Measurements from ENCODE around the gene NOTCH3. TPM values are rescaled to one million over a fixed set of nuclear protein-coding genes. Genes with fewer than 3 reads are reported as not detected.

NOTCH3 gene
- total RNA-seq, 1 experiment from 2014 or later = 0.97 TPM

DNA sequence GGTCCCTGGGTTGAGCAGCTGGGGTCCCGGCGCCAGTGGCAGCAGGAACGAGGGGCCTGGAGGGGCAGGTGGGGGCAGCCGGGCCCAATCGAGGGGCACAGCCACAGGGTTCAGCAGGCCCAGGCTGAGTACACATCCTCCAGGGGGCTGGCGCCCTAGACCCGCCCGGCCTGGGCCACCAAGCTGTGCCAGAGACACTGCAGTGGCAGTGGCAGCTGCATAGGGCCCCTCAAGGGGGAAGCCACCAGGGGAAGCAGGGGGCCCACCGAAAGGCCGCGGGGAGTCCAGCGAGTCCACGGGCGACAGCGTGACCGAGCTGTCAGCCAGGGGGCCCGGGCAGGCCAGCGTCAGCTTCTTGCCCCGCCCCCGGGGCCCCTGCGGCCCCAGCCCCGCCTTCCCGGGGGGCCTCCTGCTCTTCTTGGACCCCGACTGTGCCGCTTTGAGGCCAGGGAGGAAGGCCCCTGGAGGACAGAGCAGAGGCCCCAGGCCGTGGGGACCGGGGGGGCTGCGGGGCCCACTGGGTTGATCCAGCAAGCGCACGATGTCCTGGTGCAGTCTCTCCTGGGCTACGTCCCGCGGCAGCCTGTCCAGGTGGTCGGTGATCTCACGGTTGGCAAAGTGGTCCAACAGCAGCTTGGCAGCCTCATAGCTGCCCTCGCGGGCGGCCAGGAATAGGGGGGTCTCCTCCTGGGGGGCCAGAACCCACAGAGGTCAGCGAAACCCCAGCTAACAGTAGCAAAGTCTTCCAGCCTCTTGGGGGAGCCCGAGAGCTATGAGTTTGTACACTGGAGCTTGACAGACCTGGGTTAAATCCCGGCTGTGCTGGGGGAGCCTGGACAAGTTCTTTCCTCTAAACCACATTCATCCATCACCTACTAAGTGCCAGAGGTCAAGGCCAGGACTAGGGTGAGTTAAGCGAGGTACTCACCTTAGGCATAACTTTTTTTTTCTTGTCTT lies 39.5 kb downstream of the NOTCH3 start:
- DNase-seq (ENCODE audit: low read depth) = peak; percentile 60

DNA sequence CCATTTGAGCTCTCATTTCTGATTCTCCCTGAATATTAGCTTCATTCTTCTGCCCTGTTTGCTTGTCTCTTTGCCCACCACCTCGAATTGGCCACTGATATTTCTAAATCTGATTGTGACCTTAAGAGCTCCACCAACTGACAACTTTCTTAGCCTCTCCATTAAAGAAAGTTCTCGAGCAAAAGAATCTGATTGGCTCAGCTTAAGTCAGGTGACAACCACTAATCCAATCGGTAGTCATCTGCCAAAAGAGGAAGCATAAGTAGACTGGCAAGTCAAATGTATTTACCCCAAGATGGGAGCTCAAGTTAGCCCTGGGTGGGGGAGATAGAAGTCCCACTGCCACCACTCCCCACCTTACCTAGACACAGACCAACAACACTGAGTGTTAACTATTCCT lies 41.5 kb downstream of the NOTCH3 start:
- no peak for DNase-seq (ENCODE audit: low read depth)

DNA sequence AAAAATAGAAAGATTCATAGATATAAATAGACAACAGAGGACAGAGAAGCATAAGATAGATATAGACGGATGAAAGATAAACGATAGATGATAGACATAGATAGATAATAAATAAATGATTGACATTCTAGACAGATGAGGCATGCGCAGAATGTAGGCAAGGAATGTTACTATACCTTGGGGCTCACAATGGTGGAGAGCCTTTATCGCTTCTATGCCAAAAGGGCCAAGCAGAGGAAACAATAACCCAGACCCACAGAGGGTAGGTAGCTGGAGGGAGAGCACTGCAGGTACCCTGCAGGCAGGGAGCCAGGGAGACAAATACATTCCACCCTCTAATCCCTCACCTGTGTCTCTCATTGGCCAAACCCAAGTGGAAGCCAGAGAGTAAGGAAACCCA lies 44.4 kb downstream of the NOTCH3 start:
- no peak for DNase-seq (ENCODE audit: low read depth)

DNA sequence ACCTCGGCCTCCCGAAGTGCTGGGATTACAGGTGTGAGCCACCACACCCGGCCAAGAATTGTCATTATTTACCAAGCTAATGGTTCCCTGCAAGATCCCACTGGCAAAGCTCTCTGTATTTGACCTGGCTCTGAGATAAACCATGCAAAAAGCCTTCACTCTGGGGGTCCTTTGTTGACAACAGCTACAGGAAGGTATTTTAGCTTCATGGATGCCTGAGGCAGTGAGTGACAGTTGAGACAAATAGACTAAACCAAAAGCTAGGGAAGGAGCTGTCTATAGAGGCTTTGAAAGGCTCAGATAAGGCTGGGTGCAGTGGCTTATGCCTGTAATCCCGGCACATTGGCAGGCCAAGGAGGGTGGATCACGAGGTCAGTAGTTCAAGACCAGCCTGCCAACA lies 45.5 kb downstream of the NOTCH3 start:
- no peak for DNase-seq (ENCODE audit: low read depth)

DNA sequence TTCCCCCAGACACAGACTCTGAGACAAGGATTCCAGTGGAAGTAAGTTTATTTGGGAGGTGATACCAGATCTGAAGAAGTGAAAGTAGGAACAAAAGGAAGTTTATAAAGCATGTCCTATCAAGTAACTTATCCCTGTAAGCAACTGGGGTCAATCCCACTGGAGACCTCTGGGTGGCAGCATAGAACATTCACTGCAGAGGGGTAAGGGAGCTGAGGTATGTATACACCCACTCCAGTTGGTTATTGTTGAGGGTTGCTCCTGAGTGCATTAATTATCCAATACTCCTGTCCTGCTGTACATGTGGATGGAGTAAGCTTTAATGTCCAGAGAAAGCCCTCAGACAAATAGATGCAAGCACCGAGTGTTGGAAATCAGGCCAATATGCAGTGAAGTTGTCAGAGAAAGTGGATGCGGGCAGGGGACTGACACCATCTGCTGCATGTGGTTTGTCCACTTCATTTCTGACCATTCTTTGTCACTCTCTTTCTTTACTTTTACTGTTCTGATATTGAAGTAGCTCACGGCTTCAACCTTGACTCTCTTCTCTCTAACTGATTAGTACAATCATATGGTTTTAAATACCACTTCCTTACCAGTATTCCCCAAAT lies 46.7 kb downstream of the NOTCH3 start:
- DNase-seq (ENCODE audit: low read depth) = peak; percentile 35

DNA sequence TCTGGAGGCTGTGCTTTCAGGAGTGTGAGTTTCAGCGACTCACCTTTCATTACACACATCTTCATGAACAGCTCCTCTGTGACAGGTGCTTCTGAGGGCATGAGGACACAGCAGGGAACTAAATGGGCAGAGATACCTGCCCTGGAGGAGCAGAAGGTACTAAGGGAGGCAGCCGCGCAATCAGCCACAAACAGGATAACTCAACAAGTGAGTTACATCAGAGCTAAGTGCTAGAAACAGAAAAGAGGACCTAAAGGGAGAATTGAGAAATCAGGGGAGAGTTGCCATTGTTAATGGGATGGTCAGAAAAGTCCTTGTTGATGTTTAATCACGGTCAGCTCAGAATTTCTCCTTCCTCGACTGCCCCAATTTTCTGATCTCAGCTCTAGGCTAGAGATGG lies 51.1 kb downstream of the NOTCH3 start:
- DNase-seq (ENCODE audit: low read depth) = no peak

DNA sequence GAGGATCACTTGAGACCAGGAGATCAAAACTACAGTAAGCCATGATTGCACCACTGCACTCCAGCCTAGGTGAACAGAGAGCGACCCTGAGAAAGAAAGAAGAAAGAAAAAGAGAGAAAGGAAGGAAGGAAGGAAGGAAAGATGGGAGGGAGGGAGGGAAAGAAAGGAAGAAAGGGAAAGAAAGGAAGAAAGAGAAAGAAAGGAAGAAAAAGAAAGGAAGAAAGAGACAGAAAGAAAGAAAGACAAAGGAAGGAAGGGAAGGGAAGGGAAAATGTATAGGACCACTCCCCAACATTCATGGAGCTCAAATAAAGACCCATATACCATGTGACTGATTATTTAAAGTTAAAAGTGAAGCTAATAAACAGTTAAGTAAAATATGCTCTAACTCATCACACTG lies 53.7 kb downstream of the NOTCH3 start:
- DNase-seq (ENCODE audit: low read depth) = no peak

DNA sequence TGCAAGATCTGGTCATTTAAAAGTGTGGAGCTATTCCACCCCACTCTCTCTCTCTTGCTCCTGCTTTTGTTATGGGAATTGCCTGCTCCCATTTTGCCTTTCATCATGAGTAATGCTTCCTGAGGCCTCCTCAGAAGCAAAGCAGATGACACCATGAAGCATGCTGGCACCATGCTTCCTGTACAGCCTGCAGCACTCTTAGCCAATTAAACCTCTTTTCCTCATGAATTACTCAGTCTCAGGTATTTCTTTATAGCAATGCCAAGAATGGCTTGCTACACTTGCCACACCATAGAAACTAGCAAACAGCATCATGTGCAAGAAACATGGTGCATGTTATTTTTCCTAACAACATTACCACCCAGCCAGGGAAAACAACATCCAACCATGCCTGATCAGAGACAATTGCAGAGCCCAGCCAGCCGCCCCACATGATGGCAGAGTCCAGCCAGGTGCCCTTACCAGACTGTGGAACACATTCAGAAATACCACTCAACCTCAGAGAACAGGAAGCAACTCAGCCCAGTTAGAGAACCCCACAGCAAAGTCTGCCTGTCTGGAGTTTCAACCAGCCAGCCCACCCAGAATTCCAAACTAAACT lies 56.6 kb downstream of the NOTCH3 start:
- DNase-seq (ENCODE audit: low read depth) = no peak

DNA sequence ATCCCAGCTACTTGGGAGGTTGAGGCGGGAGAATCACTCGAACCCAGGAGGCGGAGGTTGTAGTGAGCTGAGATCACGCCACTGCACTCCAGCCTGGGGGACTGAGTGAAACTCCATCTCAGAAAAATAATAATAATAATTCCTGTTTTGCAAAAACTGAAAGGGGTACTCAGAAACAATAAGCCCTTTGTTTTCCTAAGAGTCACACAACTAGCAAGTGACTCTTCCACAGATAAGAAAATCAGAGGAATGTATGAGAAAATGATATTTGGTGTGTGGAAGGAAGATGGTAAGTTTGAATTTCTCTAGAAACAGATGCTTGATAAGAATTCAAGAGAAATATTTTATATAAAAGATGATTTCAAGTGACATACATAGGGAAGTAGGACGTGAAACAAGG lies 58.5 kb downstream of the NOTCH3 start:
- DNase-seq (ENCODE audit: low read depth) = no peak

DNA sequence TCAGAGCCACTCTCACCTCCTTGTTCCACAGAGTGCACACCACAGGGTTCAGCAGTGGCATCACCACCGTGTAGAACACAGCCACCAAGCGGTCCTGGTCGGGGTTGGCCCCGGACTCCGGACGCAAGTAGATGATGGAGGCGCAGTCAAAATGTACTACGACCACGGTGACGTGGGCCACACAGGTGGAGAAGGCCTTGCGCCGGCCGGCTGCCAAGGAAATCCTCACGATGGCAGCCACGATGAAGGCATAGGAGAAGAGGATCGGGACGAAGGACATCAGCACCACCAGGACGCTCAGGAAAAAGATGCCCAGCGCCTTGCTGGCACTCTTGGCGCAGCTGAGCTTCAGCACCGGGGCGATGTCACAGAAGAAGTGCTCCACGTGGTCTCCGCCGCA lies 59.7 kb downstream of the NOTCH3 start:
- no peak for DNase-seq (ENCODE audit: low read depth)

DNA sequence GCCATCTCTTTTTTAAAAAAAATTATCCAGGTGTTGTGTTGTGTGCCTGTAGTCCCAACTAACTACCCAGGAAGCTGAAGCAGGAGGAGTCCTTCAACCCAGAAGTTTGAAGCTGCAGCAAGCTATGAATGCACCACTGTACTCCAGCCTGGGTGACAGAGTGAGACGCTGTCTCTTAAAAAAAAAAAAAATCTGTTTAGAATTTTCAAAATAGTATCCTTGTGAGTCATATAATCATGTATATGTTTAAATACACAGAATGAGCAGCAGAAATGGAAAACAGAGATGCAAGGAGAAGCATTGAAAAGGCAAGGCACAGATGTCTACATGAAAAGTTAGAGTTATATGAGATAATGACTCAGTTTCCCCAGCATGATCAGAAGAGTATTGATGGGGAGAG lies 62.4 kb downstream of the NOTCH3 start:
- no peak for DNase-seq (ENCODE audit: low read depth)

DNA sequence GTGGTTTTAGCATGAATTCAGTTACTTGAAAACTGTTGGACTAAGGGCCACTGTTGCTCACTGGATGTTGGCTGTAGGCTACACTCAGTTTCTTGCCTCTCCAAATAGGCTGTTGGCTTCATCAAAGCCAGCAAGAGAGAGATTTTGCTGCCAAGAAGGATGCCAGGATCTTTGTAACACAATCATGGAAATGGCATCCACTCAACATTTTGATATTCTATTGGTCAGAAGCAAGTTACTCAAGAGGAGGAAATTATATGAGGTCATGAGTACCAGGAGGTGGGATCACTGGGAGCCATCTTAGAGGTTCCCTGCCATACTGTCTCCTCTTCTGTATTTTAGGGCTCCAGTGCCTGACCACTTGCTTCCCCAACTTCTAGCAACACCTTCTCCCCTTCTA lies 63.0 kb downstream of the NOTCH3 start:
- no peak for DNase-seq (ENCODE audit: low read depth)

DNA sequence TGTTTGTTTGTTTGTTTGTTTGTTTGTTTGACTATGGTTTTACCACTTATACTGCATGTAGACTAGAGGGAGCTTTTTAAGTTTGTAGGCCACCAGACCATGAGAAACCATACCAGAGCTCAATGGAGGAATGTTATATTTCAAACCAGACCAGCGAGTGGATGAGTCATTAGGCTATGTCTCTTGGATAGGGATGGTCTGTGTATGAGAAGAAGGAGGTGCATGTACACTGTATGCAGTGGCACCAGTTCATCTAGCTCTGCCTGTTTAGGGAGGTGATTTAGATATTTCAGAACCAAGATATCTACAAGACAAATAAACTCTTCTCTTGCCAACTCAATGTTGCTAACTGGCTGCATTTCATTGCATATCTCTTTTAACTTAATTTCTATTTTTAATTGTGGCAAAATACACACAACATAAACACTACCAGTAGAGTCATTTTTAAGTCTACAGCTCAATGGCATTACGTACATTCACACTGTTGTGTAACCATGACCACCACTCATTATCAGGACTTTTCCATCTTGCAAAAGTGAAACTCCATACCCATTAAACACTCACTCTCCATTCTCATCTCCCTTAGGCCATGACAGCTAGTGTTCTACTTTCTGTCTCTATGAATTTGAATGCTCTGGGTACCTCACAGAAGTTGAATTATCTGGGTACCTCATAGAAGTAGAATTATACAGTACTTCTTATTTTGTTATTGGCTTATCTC lies 64.4 kb downstream of the NOTCH3 start:
- no peak for DNase-seq (ENCODE audit: low read depth)

DNA sequence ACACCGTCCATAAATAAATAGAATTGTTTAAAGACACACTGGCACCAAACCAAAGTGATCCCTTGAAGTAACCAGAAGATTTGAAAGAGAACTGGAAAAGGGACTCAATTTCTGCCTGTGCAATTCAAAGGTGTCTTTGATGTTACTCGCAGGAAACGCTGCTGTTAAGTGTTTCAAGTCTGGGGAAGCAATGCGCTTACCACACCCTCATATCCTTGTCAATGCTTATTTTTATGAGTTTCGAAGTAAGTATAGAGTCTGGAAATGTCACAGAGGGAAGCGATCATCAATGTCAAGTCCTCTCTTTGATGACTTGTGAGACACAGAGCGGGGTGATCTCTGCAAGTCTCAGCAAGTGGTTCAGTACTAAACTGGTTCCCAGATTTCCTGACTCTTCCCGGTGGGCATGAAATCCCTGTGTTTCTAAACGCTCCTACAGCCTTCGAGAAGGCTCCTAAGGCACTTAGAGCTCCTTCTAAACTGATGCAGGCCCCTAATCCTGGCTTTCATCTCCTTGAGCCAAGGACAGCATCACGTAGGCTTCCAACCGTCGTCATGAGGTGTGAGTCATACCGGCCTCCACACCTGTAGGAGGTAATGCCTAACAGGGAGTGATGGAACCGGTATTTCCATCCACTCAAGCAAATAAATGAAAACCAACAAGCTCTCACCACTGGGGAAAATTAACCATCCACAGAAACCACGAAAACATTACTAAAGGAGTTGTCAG lies 70.8 kb downstream of the NOTCH3 start:
- DNase-seq (ENCODE audit: low read depth) = no peak

DNA sequence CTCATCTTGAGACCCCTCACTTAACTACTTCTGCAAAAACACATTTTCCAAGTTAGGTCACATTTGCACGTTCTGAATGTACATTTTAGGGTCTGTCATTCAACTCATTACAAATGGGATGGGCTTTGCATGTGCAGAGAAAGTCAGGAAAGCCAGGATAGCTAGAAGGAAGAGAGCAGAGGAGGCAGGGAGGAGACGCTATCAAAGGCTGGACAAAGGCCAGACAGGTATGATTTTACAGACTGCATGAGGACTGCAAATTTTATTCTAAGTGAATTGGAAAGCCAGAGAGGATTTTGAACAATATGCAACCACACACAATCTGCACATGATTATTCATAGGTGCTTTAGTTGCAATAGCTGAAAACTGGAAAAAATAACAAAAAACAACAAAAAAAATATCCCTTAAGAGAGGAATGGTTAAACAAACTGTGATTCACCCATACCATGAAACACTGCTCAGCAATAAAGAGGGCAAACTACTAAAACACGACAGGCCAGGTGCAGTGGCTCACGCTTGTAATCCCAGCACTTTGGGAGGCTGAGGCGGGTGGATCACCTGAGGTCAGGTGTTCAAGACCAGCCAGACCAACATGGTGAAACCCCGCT lies 72.5 kb downstream of the NOTCH3 start:
- no peak for DNase-seq (ENCODE audit: low read depth)

DNA sequence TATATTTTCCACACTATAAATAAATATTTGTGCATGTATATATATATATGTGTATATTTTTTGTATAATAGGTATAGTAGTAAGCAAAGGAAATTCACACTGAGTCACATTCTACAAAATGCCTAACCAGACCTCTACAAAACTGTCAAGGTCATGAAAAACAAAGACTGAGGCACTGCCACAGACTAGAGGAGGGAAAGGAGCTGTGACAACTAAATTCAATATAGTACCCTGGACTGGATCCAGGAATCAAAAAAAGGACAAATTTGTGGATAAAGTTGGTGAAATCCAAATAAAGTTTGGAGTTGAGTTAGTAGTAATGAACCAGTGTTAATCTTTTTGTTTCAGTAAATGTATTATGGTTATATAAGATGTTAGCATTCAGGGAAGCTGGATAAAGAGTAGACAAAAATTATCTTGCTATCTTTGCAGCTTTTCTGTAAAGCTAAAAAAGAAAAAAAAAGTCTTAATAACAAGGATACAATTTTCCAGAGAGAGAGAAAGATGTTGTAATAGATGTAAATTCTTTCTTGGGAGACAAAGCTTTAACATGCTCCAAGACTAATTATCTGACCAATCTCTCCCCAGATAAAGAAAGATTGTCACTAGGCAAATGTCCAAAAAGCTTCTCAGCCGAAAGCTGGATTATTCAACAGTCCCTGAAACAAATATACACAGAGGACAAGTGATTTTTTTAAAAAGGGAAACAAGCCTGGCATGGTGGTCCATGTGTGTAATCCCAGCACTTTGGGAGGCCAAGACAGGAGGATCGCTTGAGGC lies 74.5 kb downstream of the NOTCH3 start:
- DNase-seq (ENCODE audit: low read depth) = no peak

DNA sequence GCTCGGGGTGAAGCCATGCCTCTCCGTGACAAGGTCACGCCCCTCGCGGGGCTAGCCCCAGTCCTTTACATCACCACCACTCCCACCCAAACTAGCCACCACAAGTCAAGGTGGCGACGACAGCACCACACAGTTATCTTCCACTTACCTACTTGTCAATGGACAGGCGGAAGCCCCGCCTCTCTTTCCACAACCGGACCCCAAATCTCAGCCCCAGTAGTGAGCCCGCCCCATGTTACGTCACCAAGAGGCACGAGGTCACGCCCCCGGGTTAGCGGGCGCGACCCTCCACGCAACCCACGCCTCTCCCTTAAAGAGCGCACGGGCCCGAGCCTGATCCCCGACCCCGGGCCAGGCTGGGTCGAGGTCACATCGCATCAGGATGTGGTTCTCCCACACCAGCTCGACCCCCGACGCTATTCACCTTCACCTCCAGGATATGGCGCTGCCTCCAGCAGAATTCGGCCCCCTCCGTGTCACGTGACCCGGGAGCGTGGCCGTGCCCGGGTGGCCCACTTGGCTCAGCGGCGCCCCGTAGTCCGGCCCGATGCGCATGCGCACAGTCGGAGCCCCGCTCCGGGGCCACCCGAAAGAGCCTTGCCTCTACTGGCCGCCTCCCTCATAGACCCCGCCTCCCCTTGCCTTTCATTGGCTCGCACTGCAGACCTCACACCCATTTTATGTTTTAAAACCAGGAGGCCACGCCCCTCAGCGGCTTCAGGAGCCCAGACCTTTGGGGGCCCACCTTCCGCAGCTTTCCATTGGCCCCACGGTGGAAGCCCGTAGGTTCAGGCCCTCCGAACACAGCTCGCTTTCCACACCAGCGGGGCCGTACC lies 75.3 kb downstream of the NOTCH3 start:
- DNase-seq (ENCODE audit: low read depth) = peak; percentile 99

DNA sequence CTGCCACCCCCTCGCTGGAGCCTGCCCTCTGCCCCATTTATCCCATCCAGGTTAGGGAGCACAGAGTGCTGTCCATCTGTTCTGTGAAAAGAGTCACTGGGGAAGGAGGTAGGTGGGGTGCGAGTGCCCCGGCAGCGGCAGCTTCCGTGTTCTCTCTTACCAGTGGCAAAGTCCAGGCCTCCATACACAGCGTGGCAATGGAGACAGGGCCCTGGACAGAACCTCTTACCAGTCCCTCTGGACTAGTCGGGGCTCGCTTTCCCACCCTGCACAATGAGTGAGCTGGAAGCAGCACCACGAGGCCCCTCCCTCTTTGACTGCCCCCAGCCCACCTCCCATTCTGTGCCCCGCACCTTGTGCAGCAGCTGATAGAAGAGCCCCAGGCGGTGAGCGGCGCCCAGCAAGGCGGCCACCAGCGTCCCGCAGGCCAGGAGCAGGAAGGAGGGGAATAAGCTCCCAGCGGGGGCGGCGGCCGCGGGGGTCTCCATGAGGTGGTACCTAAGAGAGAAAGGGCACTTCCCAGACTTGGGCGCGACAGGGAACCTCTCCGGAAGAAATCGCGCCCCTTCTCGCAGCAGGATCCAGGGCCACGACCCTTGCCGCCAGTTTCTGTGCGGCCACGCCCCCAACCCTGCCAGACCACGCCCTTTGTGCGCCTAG lies 76.1 kb downstream of the NOTCH3 start:
- DNase-seq (ENCODE audit: low read depth) = no peak

DNA sequence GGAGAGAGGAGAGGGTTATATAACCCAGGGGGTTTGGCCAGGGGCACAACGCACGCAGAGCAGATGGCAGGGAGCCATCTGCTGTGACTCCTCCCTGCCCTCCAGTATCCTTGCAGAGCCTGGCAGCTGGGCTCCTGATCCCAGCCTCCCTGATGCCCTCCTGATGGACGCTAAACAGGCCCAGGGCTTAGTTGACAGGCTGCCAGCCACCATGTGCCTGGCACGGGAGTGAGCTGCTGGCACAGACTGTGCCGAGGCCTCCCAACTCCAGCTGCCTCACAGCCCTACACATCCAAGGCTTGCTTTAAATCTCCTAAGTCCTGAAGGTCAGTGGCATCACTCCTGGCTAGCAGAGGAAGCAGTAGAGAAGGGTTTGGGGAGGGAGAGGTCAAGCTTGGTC lies 76.9 kb downstream of the NOTCH3 start:
- DNase-seq (ENCODE audit: low read depth) = no peak

Data from Daoy (cell line).